Neural progenitor cell (in vitro differentiated cells): ENCODE measurements around the gene ARF5. TPM values are rescaled to one million over a fixed set of nuclear protein-coding genes. Genes with fewer than 3 reads are reported as not detected.

Source experiments
- DNase-seq: peaks from one replicate; pipeline ENCODE4 v3.0.0-alpha.2; 2016; ENCODE audit warnings: low spot score
- H2AFZ ChIP-seq: fragments of 200-600 bp; sonication (generic); replicated peaks from 2 replicates; pipeline ENCODE4 v1.6.1; 2016; ENCODE audit warnings: antibody characterized with exemption
- H3F3A ChIP-seq: fragments of 200-600 bp; sonication (generic); 2 replicates; pipeline ENCODE4 v1.6.1; 2016; ENCODE audit warnings: antibody characterized with exemption, low read depth
- H3K27ac ChIP-seq: fragments of 200-600 bp; sonication (generic); 2 replicates; pipeline ENCODE4 v1.5.1; 2016; ENCODE audit warnings: mild to moderate bottlenecking
- H3K27me3 ChIP-seq: fragments of 200-600 bp; sonication (generic); 2 replicates; pipeline ENCODE4 v1.6.1; 2016; ENCODE audit warnings: mild to moderate bottlenecking, moderate library complexity
- H3K36me3 ChIP-seq: fragments of 200-600 bp; sonication (generic); 2 replicates; pipeline ENCODE4 v1.5.1; 2016
- H3K4me1 ChIP-seq: fragments of 200-600 bp; sonication (generic); 2 replicates; pipeline ENCODE4 v1.6.1; 2016; ENCODE audit warnings: mixed run types
- H3K4me2 ChIP-seq: fragments of 200-600 bp; sonication (generic); 2 replicates; pipeline ENCODE4 v1.6.1; 2016
- H3K4me3 ChIP-seq: fragments of 200-600 bp; sonication (generic); 2 replicates; pipeline ENCODE4 v1.5.1; 2016
- H3K79me2 ChIP-seq: fragments of 200-600 bp; sonication (generic); 2 replicates; pipeline ENCODE4 v1.6.1; 2016; ENCODE audit warnings: low read depth
- H3K9ac ChIP-seq: fragments of 200-600 bp; sonication (generic); 2 replicates; pipeline ENCODE4 v1.6.1; 2016
- H3K9me3 ChIP-seq: fragments of 200-600 bp; sonication (generic); 2 replicates; pipeline ENCODE4 v1.5.1; 2016; ENCODE audit warnings: low read depth
- H4K20me1 ChIP-seq: fragments of 200-600 bp; sonication (generic); 2 replicates; pipeline ENCODE4 v1.6.1; 2016; ENCODE audit warnings: low read depth
- H3K27ac Mint-ChIP-seq: 3 replicates; pipeline ENCODE4 v1.8.0; 2021; ENCODE audit warnings: mixed read lengths
- H3K27me3 Mint-ChIP-seq: 2 replicates; pipeline ENCODE4 v1.8.0; 2022; ENCODE audit warnings: low read depth, mild to moderate bottlenecking, inconsistent platforms, moderate library complexity, mixed read lengths; ENCODE audit not compliant: insufficient read depth
- H3K36me3 Mint-ChIP-seq: 3 replicates; pipeline ENCODE4 v1.8.0; 2021; ENCODE audit warnings: mixed read lengths
- H3K4me1 Mint-ChIP-seq: 3 replicates; pipeline ENCODE4 v1.8.0; 2021; ENCODE audit warnings: mixed read lengths
- H3K4me3 Mint-ChIP-seq: 3 replicates; pipeline ENCODE4 v1.8.0; 2021; ENCODE audit warnings: mild to moderate bottlenecking, moderate library complexity, mixed read lengths
- H3K9me3 Mint-ChIP-seq: 3 replicates; pipeline ENCODE4 v1.8.0; 2020; ENCODE audit warnings: mixed read lengths
- CTCF ChIP-seq: fragments of 200-600 bp; sonication (generic); IDR thresholded peaks from 2 replicates; pipeline ENCODE4 v1.5.1; 2017; ENCODE audit warnings: antibody characterized with exemption, mild to moderate bottlenecking
- EZH2 ChIP-seq: fragments of 200-600 bp; sonication (generic); IDR thresholded peaks from 2 replicates; pipeline ENCODE4 v1.6.1; 2017; ENCODE audit warnings: antibody characterized with exemption, mild to moderate bottlenecking, moderate library complexity
- EZH2phosphoT487 ChIP-seq: fragments of 200-600 bp; sonication (generic); IDR thresholded peaks from 2 replicates; pipeline ENCODE4 v1.6.1; 2017; ENCODE audit warnings: antibody characterized with exemption
- total RNA-seq: library from RNA; depleted of rRNA; stranded (reverse); fragments of >200 nt; gene quantifications from 2 replicates; pipeline ENCODE4 v1.2.3, GENCODE V29; 2015; ENCODE audit warnings: low replicate concordance

Gene ARF5
- total RNA-seq, 1 donor from 2014 or later = 229 TPM

- H3K27me3 ChIP-seq = peaks cover 19% of the 10 kb centered on the region
- peak overlapping the region; percentile 66 for H3K4me3 ChIP-seq
- no peaks in the 10 kb centered on the region for H3K9me3 ChIP-seq
- H3K27ac ChIP-seq = no peak overlapping the region
- H3K4me1 Mint-ChIP-seq = peaks cover 24% of the 10 kb centered on the region
- H3K36me3 ChIP-seq = no peaks in the 10 kb centered on the region
- peaks cover 4% of the 10 kb centered on the region for H3K27me3 Mint-ChIP-seq
- DNase-seq = no peak
- H3K9me3 Mint-ChIP-seq = no peaks in the 10 kb centered on the region
- peak overlapping the region; percentile 93 for H3K4me3 Mint-ChIP-seq
- peaks cover 30% of the 10 kb centered on the region for H4K20me1 ChIP-seq
- H3K9ac ChIP-seq = peak overlapping the region; percentile 84
- no peak overlapping the region for H3K27ac Mint-ChIP-seq
- peaks cover 6% of the 10 kb centered on the region for H3K4me1 ChIP-seq
- no peak overlapping the region for H2AFZ ChIP-seq
- peaks cover 33% of the 10 kb centered on the region for H3K79me2 ChIP-seq
- peaks cover 10% of the 10 kb centered on the region for H3F3A ChIP-seq
- H3K4me2 ChIP-seq = peak overlapping the region; percentile 99
- TF ChIP-seq EZH2 (no peak), EZH2phosphoT487 (no peak), CTCF (no peak)
- H3K36me3 Mint-ChIP-seq = peaks cover 13% of the 10 kb centered on the region
These were observed 3.6 kb upstream of the ARF5 start for GRCh38 chr7:127584648-127585043.

- Histone ChIP-seq H3K79me2 (peaks cover 34% of the 10 kb centered on the region), H3K36me3 (no peaks in the 10 kb centered on the region), H2AFZ (peak within 1 kb of the TSS; percentile 2), H3K9ac (peak within 1 kb of the TSS; percentile 84), H3K9me3 (no peaks in the 10 kb centered on the region), H3K27me3 (peaks cover 19% of the 10 kb centered on the region), H3K4me3 (peak within 1 kb of the TSS; percentile 66), H3K27ac (no peak within 1 kb of the TSS), H3K4me2 (peak within 1 kb of the TSS; percentile 99), H3F3A (peaks cover 10% of the 10 kb centered on the region), H4K20me1 (peaks cover 29% of the 10 kb centered on the region), H3K4me1 (peaks cover 6% of the 10 kb centered on the region)
- peak within 1 kb of the TSS; percentile 93 for H3K4me3 Mint-ChIP-seq
- peaks cover 13% of the 10 kb centered on the region for H3K36me3 Mint-ChIP-seq
- no peak for TF ChIP-seq EZH2phosphoT487
- peak; percentile 49 for TF ChIP-seq EZH2
- no peak for TF ChIP-seq CTCF
- H3K4me1 Mint-ChIP-seq = peaks cover 28% of the 10 kb centered on the region
- H3K27ac Mint-ChIP-seq = peak within 1 kb of the TSS; percentile 79
- H3K27me3 Mint-ChIP-seq = peaks cover 4% of the 10 kb centered on the region
- peak; percentile 94 for DNase-seq
- H3K9me3 Mint-ChIP-seq = no peaks in the 10 kb centered on the region
These were observed 2.9 kb upstream of the ARF5 start, which contains the start of gene GCC1 for GRCh38 chr7:127585044-127585953. GCC1 (minus strand) TSS chr7:127585596; CDS start chr7:127585182, 414 bp downstream.

GRCh38 chr7:127586346-127586745, 1.9 kb upstream of the ARF5 start:
- Mint-ChIP-seq H3K27me3 (peaks cover 4% of the 10 kb centered on the region), H3K4me1 (peaks cover 28% of the 10 kb centered on the region), H3K9me3 (no peaks in the 10 kb centered on the region), H3K27ac (no peak overlapping the region), H3K4me3 (peak overlapping the region; percentile 93), H3K36me3 (peaks cover 21% of the 10 kb centered on the region)
- Histone ChIP-seq H3K4me2 (no peak overlapping the region), H3F3A (peaks cover 10% of the 10 kb centered on the region), H3K36me3 (no peaks in the 10 kb centered on the region), H4K20me1 (peaks cover 25% of the 10 kb centered on the region), H3K79me2 (peaks cover 34% of the 10 kb centered on the region), H3K4me1 (peaks cover 6% of the 10 kb centered on the region), H3K27me3 (peaks cover 19% of the 10 kb centered on the region), H3K27ac (no peak overlapping the region), H3K9ac (no peak overlapping the region), H3K9me3 (no peaks in the 10 kb centered on the region), H3K4me3 (no peak overlapping the region), H2AFZ (no peak overlapping the region)
- DNase-seq = no peak
- TF ChIP-seq EZH2 (no peak), EZH2phosphoT487 (no peak), CTCF (no peak)
